Keratinocyte (primary cell): ENCODE results near the gene REXO2. TPM values are rescaled to one million over a fixed set of nuclear protein-coding genes. Genes with fewer than 3 reads are reported as not detected.

ENCODE experiments used
- DNase-seq: peaks from one replicate; pipeline ENCODE4 v3.0.0-alpha.2; 2011; ENCODE audit warnings: low read depth, missing footprints, low spot score
- FAIRE-seq: peaks from 2 replicates; lab custom pipeline; 2011; peaks lifted over from hg19 to GRCh38; lab: Jason Lieb, UNC
- H2AFZ ChIP-seq: 2 replicates; pipeline ENCODE4 v1.6.0; 2012; ENCODE audit warnings: low read length, control low read depth, inconsistent platforms; ENCODE audit not compliant: control insufficient read depth
- H3K27ac ChIP-seq: 2 replicates; pipeline ENCODE4 v1.5.1; 2011; ENCODE audit warnings: low read length; ENCODE audit not compliant: control insufficient read depth, insufficient read depth
- H3K27me3 ChIP-seq: 3 replicates; pipeline ENCODE4 v1.6.0; 2011; ENCODE audit warnings: low read length; ENCODE audit not compliant: control insufficient read depth, insufficient read depth; ENCODE audit errors: extremely low read depth
- H3K36me3 ChIP-seq, 2 experiments: 2 replicates in 1 of 2; 3 replicates in 1 of 2; pipeline ENCODE4 v1.5.1; 2011; ENCODE audit warnings: low read length in 2 of 2, mild to moderate bottlenecking in 1 of 2; ENCODE audit not compliant: control insufficient read depth in 2 of 2, insufficient read depth in 2 of 2; ENCODE audit errors: extremely low read depth in 1 of 2
- H3K4me1 ChIP-seq: 3 replicates; pipeline ENCODE4 v1.5.1; 2011; ENCODE audit warnings: low read length; ENCODE audit not compliant: control insufficient read depth, insufficient read depth; ENCODE audit errors: extremely low read depth
- H3K4me2 ChIP-seq: 3 replicates; pipeline ENCODE4 v1.6.0; 2011; ENCODE audit warnings: low read depth, low read length; ENCODE audit not compliant: control insufficient read depth, insufficient read depth; ENCODE audit errors: extremely low read depth
- H3K4me3 ChIP-seq, 3 experiments: fragments of 200-600 bp in 1 of 3; sonication (generic) in 1 of 3; 2 replicates in 2 of 3; 3 replicates in 1 of 3; pipeline ENCODE4 v1.5.1; 2011 to 2016; ENCODE audit warnings: low read length in 3 of 3, mild to moderate bottlenecking in 3 of 3, control low read depth in 2 of 3, inconsistent platforms in 1 of 3, low read depth in 1 of 3, mixed read lengths in 1 of 3, mixed run types in 1 of 3, moderate library complexity in 1 of 3; ENCODE audit not compliant: control insufficient read depth in 2 of 3, insufficient read depth in 2 of 3; ENCODE audit errors: extremely low read depth in 1 of 3
- H3K79me2 ChIP-seq: 2 replicates; pipeline ENCODE4 v1.6.0; 2012; ENCODE audit warnings: low read length; ENCODE audit not compliant: control insufficient read depth, insufficient read depth
- H3K9ac ChIP-seq: 3 replicates; pipeline ENCODE4 v1.6.0; 2011; ENCODE audit warnings: low read length; ENCODE audit not compliant: control insufficient read depth, insufficient read depth; ENCODE audit errors: extremely low read depth
- H3K9me1 ChIP-seq: 3 replicates; pipeline ENCODE4 v1.6.0; 2011; ENCODE audit warnings: low read length; ENCODE audit not compliant: control insufficient read depth, insufficient read depth; ENCODE audit errors: extremely low read depth
- H3K9me3 ChIP-seq: 2 replicates; pipeline ENCODE4 v1.5.1; 2012; ENCODE audit warnings: low read depth, low read length; ENCODE audit not compliant: control insufficient read depth
- H4K20me1 ChIP-seq: 3 replicates; pipeline ENCODE4 v1.6.0; 2011; ENCODE audit warnings: low read length; ENCODE audit not compliant: control insufficient read depth, insufficient read depth; ENCODE audit errors: extremely low read depth
- CTCF ChIP-seq, 3 experiments: IDR thresholded peaks in 1 of 3; conservative IDR thresholded peaks in 1 of 3; optimal IDR thresholded peaks in 1 of 3; 2 replicates in 2 of 3; 3 replicates in 1 of 3; pipeline versions ENCODE3 to v1.5.1; 2011; ENCODE audit warnings: low read length in 3 of 3, mild to moderate bottlenecking in 3 of 3, moderate library complexity in 2 of 3, control low read depth in 1 of 3, inconsistent platforms in 1 of 3; ENCODE audit not compliant: insufficient read depth in 2 of 3; ENCODE audit errors: extremely low read depth in 1 of 3
- EZH2 ChIP-seq: IDR thresholded peaks from one replicate; pipeline ENCODE4 v1.6.1; 2012; ENCODE audit warnings: inconsistent platforms, mild to moderate bottlenecking, low read length, moderate library complexity
- dilution Hi-C: fragments of 300-500 bp; cut with MboI; formaldehyde crosslinking; loops from one replicate; pipeline ENCODE4 v1.7.0; 2020; ENCODE audit warnings: low sequenced_read_pairs; ENCODE audit not compliant: extremely low pct_ligation_motif_present
- polyA plus RNA-seq, 5 experiments: library from polyadenylated mRNA; depleted of rRNA in 3 of 5; stranded (reverse) in 3 of 5; stranded (forward) in 1 of 5; unstranded in 1 of 5; fragments of >200 nt; gene quantifications; 1 replicate in 1 of 5; 2 replicates in 3 of 5; 3 replicates in 1 of 5; pipeline versions ENCODE4 v1.2.1 to v1.2.3, GENCODE V29; 2011 to 2012; ENCODE audit warnings: missing spikeins in 2 of 5, low read depth in 1 of 5, low replicate concordance in 1 of 5

Gene REXO2
- polyA plus RNA-seq, 1 donor (not counting 4 experiments of a cell fraction or from before 2014, with no cell fraction given), result 381 TPM

GRCh38 chr11:114400915-114401223, 38.4 kb upstream of the REXO2 start:
- no peaks in the 10 kb centered on the region for H3K27me3 ChIP-seq
- peak overlapping the region; percentile 98 for H3K27ac ChIP-seq
- peak overlapping the region; percentile 71 for H2AFZ ChIP-seq
- H3K4me3 ChIP-seq, result peak overlapping the region; percentile 61 to 89 (median 76)
- TF ChIP-seq CTCF (optimal IDR thresholded peaks at IDR 0.05 in 1 of 3, IDR thresholded peaks at IDR 0.05 in 1 of 3, conservative IDR thresholded peaks at IDR 0.05 in 1 of 3; ENCODE audit: extremely low read depth in 1 of 3, insufficient read depth in 2 of 3, low read length in 3 of 3), result no peak
- TF ChIP-seq EZH2, result no peak
- H3K9me1 ChIP-seq, result no peaks in the 10 kb centered on the region
- peak overlapping the region; percentile 87 for H3K4me2 ChIP-seq
- peaks cover 14% of the 10 kb centered on the region for H3K4me1 ChIP-seq
- H3K9me3 ChIP-seq, result no peaks in the 10 kb centered on the region
- FAIRE-seq (peak; percentile 13), DNase-seq (no peak)
- dilution Hi-C loops, result no loop called here
- H3K36me3 ChIP-seq, result peaks cover 5 to 6% of the 10 kb centered on the region in 2 experiments
- no peaks in the 10 kb centered on the region for H4K20me1 ChIP-seq
- H3K9ac ChIP-seq, result peak overlapping the region; percentile 100
- peaks cover 63% of the 10 kb centered on the region for H3K79me2 ChIP-seq

- Histone ChIP-seq H3K9ac (peak overlapping the region; percentile 100), H3K79me2 (peaks cover 66% of the 10 kb centered on the region), H3K4me2 (peak overlapping the region; percentile 87), H2AFZ (no peak overlapping the region), H3K9me1 (no peaks in the 10 kb centered on the region), H3K4me1 (peaks cover 11% of the 10 kb centered on the region), H3K36me3 (peaks cover 5 to 9% of the 10 kb centered on the region in 2 experiments), H3K9me3 (no peaks in the 10 kb centered on the region), H4K20me1 (no peaks in the 10 kb centered on the region), H3K4me3 (peak overlapping the region; percentile 61 to 89 (median 76)), H3K27me3 (no peaks in the 10 kb centered on the region), H3K27ac (peak overlapping the region; percentile 98)
- TF ChIP-seq CTCF (optimal IDR thresholded peaks at IDR 0.05 in 1 of 3, IDR thresholded peaks at IDR 0.05 in 1 of 3, conservative IDR thresholded peaks at IDR 0.05 in 1 of 3; ENCODE audit: extremely low read depth in 1 of 3, insufficient read depth in 2 of 3, low read length in 3 of 3) (no peak), EZH2 (no peak)
- DNase-seq, result no peak
- FAIRE-seq, result no peak
- dilution Hi-C loops, result no loop called here
These were observed 38.0 kb upstream of the REXO2 start for GRCh38 chr11:114401311-114401710.
